ENCODE results near the gene MARCO. TPM values are rescaled to one million over a fixed set of nuclear protein-coding genes. Genes with fewer than 3 reads are reported as not detected.

The MARCO gene
- polyA plus RNA-seq, 1 donor (not counting 4 experiments of a cell fraction or from before 2014, with no cell fraction given), result 0.13 TPM

DNA sequence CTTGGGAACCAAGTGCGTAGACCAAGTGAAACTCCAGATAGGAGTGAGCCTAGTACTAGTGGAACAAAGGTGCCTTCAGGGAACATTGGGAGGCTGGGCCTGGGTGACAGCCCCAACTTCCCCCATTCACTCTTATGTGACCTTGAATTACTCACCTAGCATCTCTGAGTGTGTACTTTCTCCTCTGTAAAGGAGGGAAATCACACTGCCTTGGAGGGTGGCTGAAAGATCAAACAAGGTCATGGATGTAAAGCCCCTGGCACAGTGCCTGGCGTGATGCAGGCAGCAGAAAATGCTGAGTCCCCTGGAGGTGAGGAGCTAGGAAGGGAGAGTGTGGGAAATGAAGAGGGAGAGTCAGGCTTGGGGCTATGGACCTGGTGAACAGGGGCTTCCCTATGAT, 45.9 kb downstream of the MARCO start:
- Histone ChIP-seq H3K4me2 (ENCODE audit: control insufficient read depth, extremely low read depth, insufficient read depth, low read depth, low read length) (no peak overlapping the region), H2AFZ (ENCODE audit: control insufficient read depth, low read length) (no peak overlapping the region), H3K27ac (ENCODE audit: control insufficient read depth, insufficient read depth, low read length) (no peak overlapping the region), H3K79me2 (ENCODE audit: control insufficient read depth, insufficient read depth, low read length) (no peaks in the 10 kb centered on the region), H3K9me3 (ENCODE audit: control insufficient read depth, low read depth, low read length) (no peaks in the 10 kb centered on the region), H3K36me3 (ENCODE audit: control insufficient read depth in 2 of 2, extremely low read depth in 1 of 2, insufficient read depth in 2 of 2, low read length in 2 of 2) (no peaks in the 10 kb centered on the region), H3K9ac (ENCODE audit: control insufficient read depth, extremely low read depth, insufficient read depth, low read length) (no peak overlapping the region), H3K4me1 (ENCODE audit: control insufficient read depth, extremely low read depth, insufficient read depth, low read length) (peaks cover 15% of the 10 kb centered on the region), H3K9me1 (ENCODE audit: control insufficient read depth, extremely low read depth, insufficient read depth, low read length) (no peaks in the 10 kb centered on the region), H3K4me3 (ENCODE audit: control insufficient read depth in 2 of 3, extremely low read depth in 1 of 3, insufficient read depth in 2 of 3, low read depth in 1 of 3, low read length in 3 of 3) (no peak overlapping the region), H4K20me1 (ENCODE audit: control insufficient read depth, extremely low read depth, insufficient read depth, low read length) (no peaks in the 10 kb centered on the region), H3K27me3 (ENCODE audit: control insufficient read depth, extremely low read depth, insufficient read depth, low read length) (peaks cover 3% of the 10 kb centered on the region)
- DNase-seq (ENCODE audit: low read depth, low spot score) (no peak), FAIRE-seq (no peak)
- dilution Hi-C loops (cut with MboI; ENCODE audit: extremely low pct_ligation_motif_present, low sequenced_read_pairs), result no loop called here
- no peak for TF ChIP-seq EZH2 (IDR thresholded peaks at IDR 0.05; ENCODE audit: low read length)
- TF ChIP-seq, protein P1, sequence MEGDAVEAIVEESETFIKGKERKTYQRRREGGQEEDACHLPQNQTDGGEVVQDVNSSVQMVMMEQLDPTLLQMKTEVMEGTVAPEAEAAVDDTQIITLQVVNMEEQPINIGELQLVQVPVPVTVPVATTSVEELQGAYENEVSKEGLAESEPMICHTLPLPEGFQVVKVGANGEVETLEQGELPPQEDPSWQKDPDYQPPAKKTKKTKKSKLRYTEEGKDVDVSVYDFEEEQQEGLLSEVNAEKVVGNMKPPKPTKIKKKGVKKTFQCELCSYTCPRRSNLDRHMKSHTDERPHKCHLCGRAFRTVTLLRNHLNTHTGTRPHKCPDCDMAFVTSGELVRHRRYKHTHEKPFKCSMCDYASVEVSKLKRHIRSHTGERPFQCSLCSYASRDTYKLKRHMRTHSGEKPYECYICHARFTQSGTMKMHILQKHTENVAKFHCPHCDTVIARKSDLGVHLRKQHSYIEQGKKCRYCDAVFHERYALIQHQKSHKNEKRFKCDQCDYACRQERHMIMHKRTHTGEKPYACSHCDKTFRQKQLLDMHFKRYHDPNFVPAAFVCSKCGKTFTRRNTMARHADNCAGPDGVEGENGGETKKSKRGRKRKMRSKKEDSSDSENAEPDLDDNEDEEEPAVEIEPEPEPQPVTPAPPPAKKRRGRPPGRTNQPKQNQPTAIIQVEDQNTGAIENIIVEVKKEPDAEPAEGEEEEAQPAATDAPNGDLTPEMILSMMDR (optimal IDR thresholded peaks at IDR 0.05 in 1 of 3, IDR thresholded peaks at IDR 0.05 in 1 of 3, conservative IDR thresholded peaks at IDR 0.05 in 1 of 3; ENCODE audit: extremely low read depth in 1 of 3, insufficient read depth in 2 of 3, low read length in 3 of 3), result no peak

DNA sequence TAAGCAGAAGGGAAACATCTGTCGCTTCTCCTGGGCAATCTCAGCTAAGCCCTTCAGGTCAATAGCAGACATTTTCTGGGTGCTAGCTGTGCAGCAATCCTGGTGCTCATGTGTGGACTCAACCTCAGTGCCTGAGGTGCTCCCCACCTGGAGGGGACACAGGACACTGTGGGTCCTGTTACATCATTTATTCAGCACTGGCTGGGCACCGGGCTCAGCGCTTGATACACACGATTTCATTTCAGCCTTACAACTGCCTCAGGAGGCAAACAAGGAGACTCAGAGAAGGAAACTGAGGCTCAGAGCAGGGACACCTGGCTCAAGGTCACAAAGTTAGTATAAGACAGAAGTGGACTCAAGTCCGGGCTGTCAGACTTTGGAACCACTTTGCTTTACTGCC, 46.7 kb downstream of the MARCO start:
- peaks cover 3% of the 10 kb centered on the region for H3K27me3 ChIP-seq (ENCODE audit: control insufficient read depth, extremely low read depth, insufficient read depth, low read length)
- H2AFZ ChIP-seq (ENCODE audit: control insufficient read depth, low read length), result no peak overlapping the region
- peaks cover 23% of the 10 kb centered on the region for H3K4me1 ChIP-seq (ENCODE audit: control insufficient read depth, extremely low read depth, insufficient read depth, low read length)
- H3K9me3 ChIP-seq (ENCODE audit: control insufficient read depth, low read depth, low read length), result no peaks in the 10 kb centered on the region
- H3K4me2 ChIP-seq (ENCODE audit: control insufficient read depth, extremely low read depth, insufficient read depth, low read depth, low read length), result no peak overlapping the region
- H3K79me2 ChIP-seq (ENCODE audit: control insufficient read depth, insufficient read depth, low read length), result no peaks in the 10 kb centered on the region
- H4K20me1 ChIP-seq (ENCODE audit: control insufficient read depth, extremely low read depth, insufficient read depth, low read length), result no peaks in the 10 kb centered on the region
- H3K36me3 ChIP-seq (ENCODE audit: control insufficient read depth in 2 of 2, extremely low read depth in 1 of 2, insufficient read depth in 2 of 2, low read length in 2 of 2), result no peaks in the 10 kb centered on the region
- no peak overlapping the region for H3K9ac ChIP-seq (ENCODE audit: control insufficient read depth, extremely low read depth, insufficient read depth, low read length)
- no peak for FAIRE-seq
- DNase-seq (ENCODE audit: low read depth, low spot score), result no peak
- TF ChIP-seq, protein P1 (optimal IDR thresholded peaks at IDR 0.05 in 1 of 3, IDR thresholded peaks at IDR 0.05 in 1 of 3, conservative IDR thresholded peaks at IDR 0.05 in 1 of 3; ENCODE audit: extremely low read depth in 1 of 3, insufficient read depth in 2 of 3, low read length in 3 of 3), result no peak
- TF ChIP-seq EZH2 (IDR thresholded peaks at IDR 0.05; ENCODE audit: low read length), result no peak
- no peak overlapping the region for H3K27ac ChIP-seq (ENCODE audit: control insufficient read depth, insufficient read depth, low read length)
- H3K9me1 ChIP-seq (ENCODE audit: control insufficient read depth, extremely low read depth, insufficient read depth, low read length), result no peaks in the 10 kb centered on the region
- H3K4me3 ChIP-seq (ENCODE audit: control insufficient read depth in 2 of 3, extremely low read depth in 1 of 3, insufficient read depth in 2 of 3, low read depth in 1 of 3, low read length in 3 of 3), result no peak overlapping the region
- dilution Hi-C loops (cut with MboI; ENCODE audit: extremely low pct_ligation_motif_present, low sequenced_read_pairs), result no loop called here

All from keratinocyte (primary cell).